ENCODE data around the gene PRR30. TPM values are rescaled to one million over a fixed set of nuclear protein-coding genes. Genes with fewer than 3 reads are reported as not detected.

PRR30 gene
- total RNA-seq, 1 donor from 2014 or later = not detected

GRCh38 chr2:27152102-27152795 is 13.0 kb upstream of the PRR30 start:
- no peak for TF ChIP-seq CTCF (IDR thresholded peaks at IDR 0.05; ENCODE audit: insufficient read depth, low read length, severe bottlenecking)
- no peaks in the 10 kb centered on the region for H3K27me3 ChIP-seq (ENCODE audit: control insufficient read depth, insufficient read depth, low read length)
- no peak for DNase-seq (ENCODE audit: low read depth)
- no peak overlapping the region for H3K4me3 ChIP-seq (ENCODE audit: low read depth, low read length)
- peak; percentile 47 for FAIRE-seq
- no peaks in the 10 kb centered on the region for H3K36me3 ChIP-seq (ENCODE audit: control insufficient read depth, insufficient read depth, low read length)

GRCh38 chr2:27150639-27151230 is 11.5 kb upstream of the PRR30 start:
- FAIRE-seq = no peak
- TF ChIP-seq CTCF (IDR thresholded peaks at IDR 0.05; ENCODE audit: insufficient read depth, low read length, severe bottlenecking) = no peak
- no peak for DNase-seq (ENCODE audit: low read depth)
- Histone ChIP-seq H3K36me3 (ENCODE audit: control insufficient read depth, insufficient read depth, low read length) (no peaks in the 10 kb centered on the region), H3K4me3 (ENCODE audit: low read depth, low read length) (no peak overlapping the region), H3K27me3 (ENCODE audit: control insufficient read depth, insufficient read depth, low read length) (no peaks in the 10 kb centered on the region)

GRCh38 chr2:27149570-27150405 is 10.6 kb upstream of the PRR30 start:
- Histone ChIP-seq H3K4me3 (ENCODE audit: low read depth, low read length) (no peak overlapping the region), H3K36me3 (ENCODE audit: control insufficient read depth, insufficient read depth, low read length) (no peaks in the 10 kb centered on the region), H3K27me3 (ENCODE audit: control insufficient read depth, insufficient read depth, low read length) (no peaks in the 10 kb centered on the region)
- FAIRE-seq (no peak), DNase-seq (ENCODE audit: low read depth) (no peak)
- TF ChIP-seq CTCF (IDR thresholded peaks at IDR 0.05; ENCODE audit: insufficient read depth, low read length, severe bottlenecking) = no peak

DNA sequence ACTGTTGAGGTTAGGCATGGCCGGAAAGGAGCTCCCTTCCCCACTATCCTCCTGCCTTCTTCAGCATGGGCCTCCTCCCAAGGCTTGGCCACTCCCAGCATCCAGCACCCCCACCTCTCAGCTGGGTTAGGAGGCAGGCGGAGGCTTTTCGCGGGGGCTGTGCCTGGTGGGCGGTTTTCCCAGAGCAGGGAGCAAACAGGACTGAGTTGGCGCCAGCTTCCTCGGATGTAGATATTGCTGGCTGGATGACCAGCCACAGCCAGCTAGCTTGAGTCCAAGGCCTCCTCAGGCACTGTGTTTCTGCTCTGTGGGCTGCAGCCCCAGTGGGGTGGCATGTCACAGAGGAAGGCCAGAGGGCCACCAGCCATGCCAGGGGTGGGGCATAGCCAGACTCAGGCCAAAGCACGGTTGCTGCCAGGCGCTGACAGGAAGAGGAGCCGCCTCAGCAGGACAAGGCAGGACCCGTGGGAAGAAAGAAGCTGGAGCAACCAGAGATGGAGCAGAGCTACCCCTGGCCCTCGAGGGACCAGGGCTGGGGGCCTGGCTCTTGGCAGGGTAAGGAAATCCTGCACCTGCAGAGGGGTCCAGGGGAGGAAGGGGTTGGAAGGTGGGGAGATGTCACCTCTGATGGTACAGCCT is 9.7 kb upstream of the PRR30 start, which contains the start of gene TCF23:
Gene TCF23 (plus strand): TSS at position 204 of the 639 bp plus-strand sequence. CDS start 130 bp downstream, at position 334.
- no peak for TF ChIP-seq CTCF (IDR thresholded peaks at IDR 0.05; ENCODE audit: insufficient read depth, low read length, severe bottlenecking)

GRCh38 chr2:27147935-27148334 is 8.7 kb upstream of the PRR30 start:
- TF ChIP-seq CTCF (IDR thresholded peaks at IDR 0.05; ENCODE audit: insufficient read depth, low read length, severe bottlenecking) = no peak
- no peaks in the 10 kb centered on the region for H3K36me3 ChIP-seq (ENCODE audit: control insufficient read depth, insufficient read depth, low read length)
- DNase-seq (ENCODE audit: low read depth) (no peak), FAIRE-seq (no peak)
- no peak overlapping the region for H3K4me3 ChIP-seq (ENCODE audit: low read depth, low read length)
- no peaks in the 10 kb centered on the region for H3K27me3 ChIP-seq (ENCODE audit: control insufficient read depth, insufficient read depth, low read length)

More for the DNA sequence above, 9.7 kb upstream of the PRR30 start, which contains the start of gene TCF23:
- DNase-seq (ENCODE audit: low read depth) (no peak), FAIRE-seq (no peak)
- H3K36me3 ChIP-seq (ENCODE audit: control insufficient read depth, insufficient read depth, low read length) = no peaks in the 10 kb centered on the region
- no peak within 1 kb of the TSS for H3K4me3 ChIP-seq (ENCODE audit: low read depth, low read length)
- no peaks in the 10 kb centered on the region for H3K27me3 ChIP-seq (ENCODE audit: control insufficient read depth, insufficient read depth, low read length)
